NAMALWA (cell line): ENCODE measurements around the gene FSTL4.
A peak's percentile ranks its signal among the peaks of the same experiment; 100 is the strongest.

Source experiments
- DNase-seq: peaks from one replicate; pipeline ENCODE4 v3.0.0-alpha.2; 2015; ENCODE audit warnings: low spot score

FSTL4 gene

DNA sequence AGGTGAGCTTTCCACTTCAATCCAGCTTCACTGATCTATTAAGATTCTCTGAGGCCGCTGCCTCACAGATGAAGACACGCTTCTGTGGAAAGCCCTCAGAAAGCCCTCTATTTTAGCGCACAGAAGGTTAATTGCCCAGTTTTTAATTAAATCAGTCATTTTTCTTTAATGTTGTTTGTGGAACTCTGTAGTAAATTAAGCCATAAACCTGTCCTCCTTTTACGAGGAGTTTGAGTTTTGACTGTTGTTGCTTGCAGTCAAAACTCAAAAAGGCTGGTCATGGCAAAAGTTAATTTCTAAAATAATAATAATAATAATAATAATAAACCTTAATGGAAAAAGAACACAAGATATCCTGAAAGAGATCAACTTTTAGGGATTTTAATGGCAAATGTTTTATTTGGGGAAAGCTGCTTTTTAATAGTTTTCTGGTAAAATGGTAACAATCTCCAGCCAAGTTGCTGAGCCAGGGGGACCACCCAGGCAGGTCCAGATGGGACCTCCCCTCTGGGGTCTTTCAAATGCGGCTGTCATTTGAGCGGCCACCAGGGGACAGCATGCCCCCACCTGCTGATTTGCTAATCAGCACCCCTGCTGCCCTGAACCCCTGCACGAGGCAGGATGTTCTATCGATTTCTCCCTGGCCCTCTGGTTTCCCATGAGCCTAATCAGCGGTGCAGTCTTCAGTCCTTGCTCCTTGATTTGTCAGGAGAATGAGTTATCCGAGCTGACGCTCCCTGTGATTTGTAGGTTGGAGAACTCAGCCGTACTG, 247.2 kb downstream of the FSTL4 start:
- DNase-seq = peak; percentile 34

DNA sequence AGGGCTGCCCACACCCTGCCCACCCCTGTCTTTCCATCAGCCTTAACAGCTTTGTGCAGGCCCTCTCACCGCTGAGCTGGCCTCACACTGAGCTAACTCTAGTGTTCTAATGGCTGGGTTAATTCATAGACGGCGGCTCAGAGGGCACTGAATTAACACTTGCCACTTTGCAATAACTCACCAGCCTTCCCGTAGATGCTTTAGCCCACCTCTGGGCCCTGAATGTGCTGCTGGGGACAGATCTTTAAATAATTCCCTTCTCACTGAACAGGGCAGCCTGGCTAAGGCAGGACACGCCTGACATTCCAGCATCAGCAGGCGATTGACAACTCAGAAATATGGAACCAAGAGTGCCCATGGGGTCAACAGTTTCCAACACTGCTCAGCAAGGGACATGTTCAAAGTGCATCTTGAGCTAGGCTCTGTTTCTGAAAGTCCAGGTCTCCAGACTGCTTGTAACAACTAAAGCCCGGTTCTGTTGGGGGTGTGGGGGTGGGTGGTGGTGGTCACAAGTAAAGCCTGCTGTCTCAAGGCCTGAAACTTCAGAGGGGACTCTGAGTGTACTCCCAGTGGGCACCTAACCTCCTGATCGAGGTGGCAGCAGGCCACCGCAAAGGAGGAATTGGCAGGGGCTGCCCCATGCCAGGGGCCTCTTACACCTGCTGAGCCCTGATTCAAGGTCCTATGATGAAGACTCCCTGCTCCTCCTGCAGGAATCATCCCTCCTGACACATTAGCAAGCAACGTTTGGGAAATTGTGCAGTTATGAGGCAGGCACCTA, 248.3 kb downstream of the FSTL4 start:
- DNase-seq = no peak

DNA sequence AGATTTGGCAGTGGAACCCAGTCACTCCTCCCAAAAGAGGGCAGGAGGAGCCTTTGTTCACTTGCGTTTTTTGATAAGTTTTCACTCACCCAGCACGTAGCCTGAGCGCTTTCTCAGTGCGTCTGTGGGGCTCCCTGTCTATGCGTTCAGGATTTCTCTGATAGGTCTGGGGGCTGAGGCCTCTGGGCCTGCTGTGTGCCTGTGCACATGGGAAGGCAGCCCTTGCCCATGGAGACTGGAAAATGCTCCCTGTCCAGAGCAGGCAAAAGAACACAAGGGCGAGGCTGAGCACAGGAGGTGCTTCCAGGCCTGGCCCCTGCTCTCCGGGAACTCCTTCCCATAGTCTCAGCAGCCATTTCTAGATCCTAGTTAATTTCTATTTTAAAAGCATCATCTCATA, 249.9 kb downstream of the FSTL4 start:
- no peak for DNase-seq

DNA sequence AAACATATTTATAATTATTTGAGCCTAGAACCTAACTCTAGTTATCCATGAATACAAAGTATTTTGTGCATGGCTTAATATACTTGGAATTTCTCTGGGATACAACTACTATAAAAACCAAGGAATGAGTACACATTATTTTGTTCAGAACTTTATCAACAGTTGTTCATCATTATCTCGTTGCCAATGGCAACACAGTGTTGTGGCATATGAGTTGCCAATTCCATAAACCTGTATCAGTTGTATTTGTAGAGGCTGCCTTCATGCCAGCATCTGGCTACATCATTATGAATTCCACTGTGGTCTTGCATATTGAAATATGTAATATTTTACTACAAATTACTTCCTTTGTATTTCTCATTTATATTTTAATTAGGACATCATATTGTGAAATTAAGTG, 250.4 kb downstream of the FSTL4 start:
- no peak for DNase-seq

DNA sequence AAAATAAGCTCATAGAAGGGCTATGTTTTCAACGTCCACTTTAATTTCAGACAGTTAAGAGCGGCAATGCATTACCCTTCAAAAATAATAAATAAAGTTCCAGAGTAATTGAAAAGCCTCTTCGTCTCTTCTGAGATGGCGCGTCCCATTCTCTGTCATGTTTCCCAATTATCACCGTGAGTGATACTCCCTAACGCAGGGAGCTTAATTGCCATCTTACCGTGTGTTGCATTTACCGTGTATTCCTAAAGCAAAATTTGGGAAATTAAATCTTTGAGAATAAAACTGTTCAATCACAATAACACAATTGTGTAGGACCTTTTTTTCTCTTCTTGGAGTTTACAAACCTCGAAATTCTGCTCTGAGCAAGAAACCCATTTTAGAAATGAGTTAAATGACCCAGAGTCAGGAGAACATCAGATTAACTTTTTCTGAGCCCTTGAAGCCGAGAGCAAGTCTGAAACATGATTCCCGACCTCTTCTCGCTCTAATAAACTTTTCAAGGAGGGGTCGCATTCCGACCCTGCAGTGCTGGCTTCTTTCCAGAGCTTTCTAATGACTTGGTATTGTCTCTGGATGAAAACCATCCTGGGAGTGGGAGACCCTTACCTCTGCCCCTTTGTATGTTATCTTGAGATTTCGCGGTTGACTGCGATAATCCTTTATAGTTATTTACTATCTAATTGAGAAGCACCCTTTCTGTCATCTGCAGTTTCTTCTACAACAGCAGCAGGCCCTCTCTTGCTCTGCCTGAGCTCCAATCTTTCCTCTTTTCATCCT, 251.5 kb downstream of the FSTL4 start:
- DNase-seq = no peak

DNA sequence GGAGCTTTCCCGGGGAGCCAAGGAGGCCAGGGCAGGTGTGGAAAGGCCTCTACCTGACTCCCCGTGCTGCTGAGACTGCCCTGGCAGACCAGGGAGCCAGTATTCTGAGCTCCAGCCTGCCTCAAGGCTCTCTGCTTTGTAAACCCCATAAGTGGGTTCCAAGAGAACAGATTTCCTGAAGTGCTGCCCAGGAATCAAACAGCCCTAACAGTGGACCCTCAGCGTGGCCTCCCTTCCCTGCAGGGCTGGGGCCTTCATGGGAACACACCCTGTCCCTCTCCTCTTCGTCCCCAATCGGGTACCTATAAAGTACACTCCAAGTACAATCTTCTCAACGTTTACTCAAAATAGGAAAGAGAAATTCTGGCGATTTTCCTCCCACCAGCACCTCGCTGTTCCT, 252.5 kb downstream of the FSTL4 start:
- no peak for DNase-seq

DNA sequence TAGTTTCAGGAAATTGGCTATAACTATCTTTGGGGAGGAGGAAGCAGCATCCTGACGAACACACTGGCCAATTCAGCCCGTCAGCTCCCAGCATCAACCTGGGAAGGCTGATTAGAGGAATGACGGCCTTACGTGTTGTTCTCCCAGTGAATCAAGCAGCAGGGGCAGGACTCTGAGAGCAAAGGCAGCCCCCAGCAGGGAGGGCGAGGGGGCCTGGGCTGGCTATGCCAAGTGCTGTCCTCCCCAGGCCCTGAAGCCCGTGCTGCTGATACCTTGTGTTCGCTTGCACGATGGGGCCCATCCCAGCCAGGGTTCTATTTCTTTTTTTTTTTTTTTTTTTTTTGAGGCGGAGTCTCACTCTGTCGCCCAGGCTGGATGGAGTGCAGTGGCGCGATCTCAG, 254.1 kb downstream of the FSTL4 start:
- no peak for DNase-seq

DNA sequence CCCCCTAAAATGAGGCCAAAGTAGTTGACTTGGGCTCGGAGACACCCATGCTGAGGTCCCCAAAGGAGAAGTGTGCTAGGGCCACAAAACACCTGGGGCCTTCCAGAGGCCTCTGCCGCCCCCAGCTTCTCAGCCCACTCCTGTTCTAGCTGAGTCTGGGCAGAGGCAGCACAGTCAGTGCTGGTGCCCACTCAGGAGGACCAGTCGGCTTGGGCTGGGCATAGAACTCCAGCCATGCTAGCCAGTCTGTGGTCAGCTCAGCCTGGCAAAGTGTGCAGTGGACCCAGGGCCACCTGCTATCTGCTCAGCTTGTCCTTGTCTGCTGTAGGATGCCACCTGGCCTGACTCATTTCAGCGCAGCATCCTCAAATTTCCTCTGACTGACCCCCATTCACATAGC, 254.6 kb downstream of the FSTL4 start:
- no peak for DNase-seq

DNA sequence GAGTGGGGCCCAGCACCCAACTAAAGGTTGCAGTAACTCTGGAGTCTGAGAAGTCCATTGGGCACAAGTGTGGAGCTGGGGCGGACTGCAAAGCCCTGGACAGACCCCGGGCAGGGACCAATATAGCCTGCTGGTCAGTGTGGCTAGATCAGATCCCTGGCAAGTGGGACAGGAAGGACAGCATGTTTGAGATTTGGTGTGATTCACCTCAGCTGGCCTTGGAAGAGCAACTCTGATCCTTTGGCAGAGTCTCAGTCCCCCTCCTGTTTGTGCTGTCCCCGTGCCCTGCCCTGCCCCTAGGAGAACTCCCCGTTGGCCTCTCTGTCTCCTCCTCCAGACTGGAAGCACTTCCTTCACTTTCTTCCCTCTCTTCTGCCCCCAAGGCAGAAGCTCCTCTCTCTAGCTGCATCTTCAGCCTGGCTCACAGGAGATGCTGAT, 255.3 kb downstream of the FSTL4 start:
- DNase-seq = no peak

DNA sequence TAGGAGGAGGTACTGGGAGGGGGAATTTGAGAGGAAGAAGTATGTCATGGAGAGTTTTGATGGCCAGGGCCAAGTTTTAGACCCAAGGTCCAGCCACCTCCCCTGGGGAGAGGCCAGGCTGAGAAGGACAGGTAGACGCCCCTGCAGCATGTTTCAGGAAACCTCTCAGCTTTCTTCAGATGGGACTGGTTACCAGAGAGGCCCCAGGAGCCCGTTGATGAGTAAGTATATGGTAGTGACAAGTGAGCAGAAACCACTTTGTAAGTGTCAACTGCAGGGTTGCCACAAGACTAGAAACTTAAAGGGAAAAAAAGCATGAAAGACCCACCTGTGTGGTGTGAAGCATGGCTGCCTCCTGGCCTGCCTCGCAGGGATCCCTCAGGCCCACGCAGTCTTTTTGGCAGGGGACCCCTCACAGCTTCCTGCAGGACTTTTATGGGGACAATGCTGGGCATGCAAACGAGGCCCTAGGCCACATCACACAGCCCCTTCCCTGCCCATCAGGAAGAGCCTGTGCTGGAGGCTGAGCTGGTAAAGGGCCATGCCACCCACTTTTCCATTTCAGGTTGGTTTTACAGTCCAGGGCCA, 255.9 kb downstream of the FSTL4 start:
- no peak for DNase-seq

DNA sequence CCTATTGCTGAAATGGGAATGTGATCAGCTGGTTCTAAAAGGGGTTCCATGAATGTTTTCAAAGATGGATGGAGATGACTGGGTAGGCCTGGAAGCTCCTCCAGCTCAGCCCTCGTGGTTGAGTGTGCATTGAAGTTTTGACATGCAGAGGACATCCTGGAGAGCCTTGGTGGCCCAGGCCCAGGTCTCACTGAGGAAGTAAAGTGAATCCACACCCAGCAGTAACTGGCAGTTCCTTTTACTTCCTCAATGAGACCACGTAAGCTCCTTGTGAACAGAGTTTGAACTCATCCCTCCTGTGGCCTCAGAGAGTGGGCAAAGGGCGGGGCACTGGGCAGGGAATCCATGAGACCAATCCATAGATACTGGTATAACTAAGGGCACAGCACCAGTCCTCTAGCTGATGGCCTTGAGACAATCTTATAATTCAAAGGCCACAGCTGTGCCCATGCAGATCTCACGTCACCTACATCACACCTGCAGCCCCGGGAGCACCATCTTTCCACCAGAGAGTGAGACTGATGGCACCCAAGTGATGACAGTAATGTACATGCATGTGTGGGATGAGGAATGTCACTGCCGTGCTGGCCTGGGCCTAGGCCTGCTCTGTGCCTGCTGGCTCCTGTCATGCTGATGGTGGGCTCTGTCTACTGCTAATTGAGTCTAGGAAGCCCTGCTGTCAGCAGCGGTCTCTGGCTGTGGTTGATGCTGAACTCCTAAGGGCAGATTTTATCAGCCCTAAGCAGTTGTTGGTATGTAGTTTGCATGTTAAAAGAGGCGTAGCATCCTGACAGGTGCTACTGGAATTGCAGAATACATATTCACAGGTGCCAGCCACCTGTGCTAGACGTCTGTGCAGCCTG, 257.8 kb downstream of the FSTL4 start:
- DNase-seq = no peak

DNA sequence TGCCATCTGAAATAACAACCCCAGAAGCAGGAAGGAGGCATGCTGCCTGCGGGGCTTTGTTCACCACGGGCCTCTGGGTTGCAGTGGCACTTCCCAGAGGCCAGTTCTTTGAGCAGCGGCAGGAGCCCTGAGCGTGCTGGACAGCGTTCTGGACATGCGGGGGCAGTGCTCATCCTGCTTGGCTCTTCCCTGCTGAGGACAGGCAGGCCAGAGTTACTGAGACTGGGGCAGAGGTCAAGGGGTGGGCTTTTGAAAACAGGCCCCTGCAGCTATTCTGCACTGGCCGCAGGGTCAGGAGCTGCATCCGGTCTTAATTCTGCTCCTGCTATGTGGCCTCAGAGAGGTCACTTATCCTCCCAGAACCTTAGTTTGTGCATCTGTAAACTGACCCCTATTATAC, 258.6 kb downstream of the FSTL4 start:
- DNase-seq = no peak

DNA sequence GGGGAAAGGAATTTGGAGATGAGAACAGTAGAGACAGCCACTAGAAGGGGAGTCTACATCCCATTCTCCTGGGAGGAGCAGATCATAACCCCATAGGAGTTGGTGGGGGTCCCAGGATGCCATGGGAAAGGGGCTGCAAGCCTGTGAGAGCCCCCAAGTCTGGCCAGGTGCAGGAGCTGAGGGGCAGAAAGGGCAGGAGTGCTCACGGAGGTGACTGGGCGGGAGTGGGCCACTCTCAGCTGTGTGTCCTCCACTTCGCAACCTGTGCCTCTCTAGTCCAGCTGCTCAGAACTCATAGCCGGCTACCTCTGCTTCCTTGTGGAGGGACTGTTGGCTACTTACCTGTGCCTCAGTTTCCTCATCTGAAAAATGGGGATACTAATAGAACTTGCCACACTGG, 263.9 kb downstream of the FSTL4 start:
- DNase-seq = no peak

DNA sequence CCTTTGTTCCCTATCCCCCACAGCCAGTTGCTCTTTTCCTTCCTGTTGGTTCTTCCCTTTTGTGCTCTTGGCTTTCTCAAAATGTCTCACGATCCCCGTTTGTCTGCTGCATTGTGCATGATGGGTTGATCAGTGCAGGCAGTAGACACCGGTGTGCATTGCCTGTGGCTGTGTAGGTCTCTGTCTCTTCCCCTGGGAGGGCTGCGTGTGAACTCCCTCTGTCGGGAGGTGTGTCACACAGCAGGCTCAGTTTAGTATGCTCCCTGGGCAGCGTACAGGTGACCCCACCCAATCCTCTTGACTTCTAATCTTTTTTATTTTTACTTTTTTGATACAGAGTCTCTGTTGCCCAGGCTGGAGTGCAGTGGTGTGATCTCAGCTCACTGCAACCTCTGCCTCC, 265.3 kb downstream of the FSTL4 start:
- DNase-seq = peak; percentile 59

DNA sequence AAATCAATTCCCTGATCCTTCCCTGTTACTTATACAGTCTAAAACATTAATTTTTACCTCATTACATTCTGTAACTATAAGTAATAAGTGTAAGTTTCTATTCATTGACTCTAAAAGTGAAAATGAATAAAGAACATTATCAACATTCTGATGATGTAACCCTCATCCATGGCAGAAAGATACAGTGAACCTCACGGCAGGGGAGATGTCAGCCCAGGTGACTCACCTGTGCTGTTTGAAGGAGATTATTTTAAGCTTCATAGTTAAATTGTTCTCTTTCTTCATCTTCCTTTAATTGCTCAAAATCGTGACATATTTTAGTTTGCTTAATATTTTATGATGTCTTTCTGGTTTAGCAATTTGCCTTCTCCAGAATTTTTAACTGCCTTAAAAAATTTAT, 268.1 kb downstream of the FSTL4 start:
- DNase-seq = no peak

DNA sequence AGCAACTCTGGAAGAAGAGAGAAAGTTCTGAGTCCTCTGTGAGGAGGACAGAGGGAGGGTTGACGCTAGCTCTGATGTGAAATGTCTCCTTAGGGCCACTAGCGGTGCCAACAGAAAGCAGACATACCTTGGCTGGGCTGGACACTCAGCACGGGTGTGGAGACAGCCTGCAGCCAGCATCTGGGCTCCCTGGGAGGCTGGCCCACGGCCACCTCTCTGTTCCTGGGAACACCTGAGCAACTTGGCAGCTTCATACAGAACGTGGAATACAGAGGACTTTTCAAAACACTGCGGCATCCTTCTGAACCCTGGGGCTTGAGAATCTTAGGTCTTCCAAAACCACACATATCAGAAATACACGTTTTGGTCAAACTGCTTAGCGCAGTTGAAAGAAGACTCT, 269.1 kb downstream of the FSTL4 start:
- DNase-seq = no peak

DNA sequence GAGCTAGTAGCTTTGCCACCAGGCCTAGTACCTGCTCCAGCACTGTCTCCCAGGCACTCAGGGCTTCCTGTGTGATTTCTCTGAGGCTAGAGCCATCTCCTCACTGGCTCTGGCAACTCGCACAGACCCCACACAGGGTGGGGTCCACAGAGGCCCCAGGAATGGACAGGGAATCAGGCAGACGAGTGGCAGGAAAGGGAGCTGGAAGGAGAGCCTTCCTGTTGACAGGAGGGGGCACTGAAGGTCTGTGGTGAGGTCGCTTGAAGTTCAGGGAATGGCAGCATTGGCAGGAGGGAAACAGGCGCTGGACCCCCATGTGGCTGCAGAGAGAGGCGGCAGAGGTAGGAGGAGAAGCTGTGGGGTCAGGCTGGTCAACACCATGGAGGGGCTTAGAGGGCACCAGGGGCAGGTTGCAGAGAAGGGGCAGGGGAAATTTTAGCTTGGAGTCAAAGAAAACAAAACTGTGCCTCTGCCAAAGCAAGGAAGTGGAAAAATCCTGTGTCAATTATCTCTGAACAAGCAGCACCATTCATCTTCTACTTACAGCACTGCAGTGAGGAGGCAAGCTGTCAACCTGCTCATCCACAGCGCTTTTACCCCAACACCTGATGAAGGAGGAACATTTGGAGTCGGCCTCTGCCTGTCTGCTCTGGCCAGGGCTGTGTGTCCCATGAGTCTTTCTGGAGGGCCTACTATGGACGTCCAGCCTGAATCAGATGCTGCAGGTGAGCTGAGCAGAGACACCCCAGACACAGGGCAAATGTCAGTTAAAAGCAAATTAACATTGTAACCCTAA, 270.2 kb downstream of the FSTL4 start:
- DNase-seq = no peak

DNA sequence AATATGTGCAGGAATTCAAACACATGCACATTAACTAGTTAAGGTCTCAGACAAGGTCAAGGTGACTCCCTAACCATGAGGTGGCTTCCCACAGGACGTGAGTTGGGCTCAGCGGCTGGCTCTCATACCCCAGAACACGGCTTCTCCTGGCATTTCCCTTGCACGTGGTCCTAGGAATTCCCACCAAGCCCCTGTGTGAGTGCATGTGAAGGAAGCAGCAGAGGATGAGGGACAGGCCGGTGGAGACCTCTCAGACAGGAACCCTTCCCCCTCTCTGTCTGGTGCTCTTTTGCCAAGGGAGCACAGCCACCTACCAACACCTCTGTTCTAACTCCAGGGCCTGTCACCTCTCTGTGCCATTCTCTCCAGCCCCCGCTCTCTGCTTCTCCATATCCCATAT, 271.0 kb downstream of the FSTL4 start:
- DNase-seq = no peak

DNA sequence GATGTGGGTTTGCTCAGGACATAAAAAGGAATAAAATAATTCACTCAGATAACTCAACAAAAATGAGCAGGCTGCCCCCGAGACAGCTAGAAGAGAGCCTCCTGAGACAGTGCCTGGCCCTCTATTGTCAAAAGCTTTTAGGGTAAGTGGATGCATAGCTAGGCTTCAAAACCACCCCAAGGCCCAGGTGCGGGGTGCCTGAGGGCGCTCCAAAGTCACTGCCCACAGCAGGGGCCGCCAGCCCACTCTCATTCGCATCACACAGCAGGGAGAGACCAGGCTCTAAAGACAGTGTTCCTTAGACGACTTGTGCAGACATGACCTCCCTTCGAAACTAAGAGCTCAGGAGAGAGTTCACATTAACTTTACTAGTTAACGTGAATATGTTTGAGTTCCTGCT, 271.5 kb downstream of the FSTL4 start:
- DNase-seq = no peak

DNA sequence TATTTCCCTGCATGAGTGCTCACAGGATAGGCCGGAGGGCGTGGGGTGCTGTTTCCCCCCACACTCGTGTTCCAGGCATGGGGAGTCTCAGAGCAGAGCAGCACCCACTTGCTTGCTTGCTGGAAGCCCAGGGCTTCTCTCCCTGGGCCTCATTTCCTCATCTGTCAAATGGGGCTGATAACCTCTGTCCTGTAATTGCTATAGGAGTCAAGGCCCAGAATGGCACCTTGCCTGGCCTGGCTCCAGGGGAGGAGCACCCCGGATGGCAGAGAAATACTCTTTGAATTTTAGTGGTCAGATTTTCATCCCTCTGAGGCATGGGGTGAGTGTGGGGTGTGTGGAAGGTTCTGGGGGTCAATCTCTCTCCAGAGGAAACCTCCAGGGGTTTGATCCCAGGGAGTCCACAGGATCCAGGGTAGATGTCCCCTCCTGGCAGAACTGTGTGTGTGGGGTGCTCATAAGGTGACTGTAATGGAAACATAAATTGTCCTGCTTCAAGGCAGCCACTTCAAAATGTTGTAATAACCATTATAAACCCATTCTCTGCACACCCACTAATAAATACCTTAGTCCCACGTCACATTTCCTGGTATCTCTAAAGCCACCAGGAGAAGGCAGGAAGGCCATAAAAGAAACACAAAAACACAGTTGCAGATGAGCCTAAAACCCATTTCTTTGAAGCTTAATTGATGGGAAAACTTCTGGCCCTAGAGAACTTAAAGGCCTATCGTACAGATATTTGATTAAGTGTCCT, 272.2 kb downstream of the FSTL4 start:
- no peak for DNase-seq
